GM23338 (cell line): ENCODE measurements around the gene RAB40C. TPM values are rescaled to one million over a fixed set of nuclear protein-coding genes. Genes with fewer than 3 reads are reported as not detected.

Experiments
- ATAC-seq: fragments of 200-7000 bp; cut with Tn5 transposase; 3 replicates; pipeline ENCODE4 v1.9.1; 2020
- DNase-seq: peaks from one replicate; pipeline ENCODE4 v3.0.0-alpha.2; 2015; ENCODE audit warnings: low spot score
- H2AFZ ChIP-seq: fragments of 200-600 bp; sonication (generic); 2 replicates; pipeline ENCODE4 v1.8.0; 2016; ENCODE audit warnings: antibody characterized with exemption, mild to moderate bottlenecking, moderate library complexity
- H3F3A ChIP-seq: fragments of 200-600 bp; sonication (generic); replicated peaks from 2 replicates; pipeline ENCODE4 v1.8.0; 2017; ENCODE audit warnings: antibody characterized with exemption, mixed run types, low read depth
- H3K27ac ChIP-seq: fragments of 200-600 bp; sonication (generic); 2 replicates; pipeline ENCODE4 v1.6.1; 2016; ENCODE audit warnings: low read depth
- H3K27me3 ChIP-seq: fragments of 200-600 bp; sonication (generic); 2 replicates; pipeline ENCODE4 v1.8.0; 2016; ENCODE audit warnings: mild to moderate bottlenecking, mixed run types, moderate library complexity; ENCODE audit not compliant: insufficient read depth
- H3K36me3 ChIP-seq: fragments of 200-600 bp; sonication (generic); 2 replicates; pipeline ENCODE4 v1.8.0; 2016; ENCODE audit warnings: mild to moderate bottlenecking; ENCODE audit not compliant: insufficient read depth
- H3K4me1 ChIP-seq: fragments of 200-600 bp; sonication (generic); 2 replicates; pipeline ENCODE4 v1.8.0; 2016; ENCODE audit warnings: mild to moderate bottlenecking, moderate library complexity; ENCODE audit not compliant: insufficient read depth
- H3K4me2 ChIP-seq: fragments of 200-600 bp; sonication (generic); 2 replicates; pipeline ENCODE4 v1.7.1; 2017; ENCODE audit warnings: mixed run types
- H3K4me3 ChIP-seq: fragments of 200-600 bp; sonication (generic); 2 replicates; pipeline ENCODE4 v1.6.1; 2016; ENCODE audit warnings: mixed run types
- H3K79me2 ChIP-seq: fragments of 200-600 bp; sonication (generic); replicated peaks from 2 replicates; pipeline ENCODE4 v1.8.0; 2017; ENCODE audit warnings: mild to moderate bottlenecking; ENCODE audit not compliant: insufficient read depth
- H3K9me2 ChIP-seq: fragments of 200-600 bp; sonication (generic); 2 replicates; pipeline ENCODE4 v1.8.0; 2017; ENCODE audit not compliant: insufficient read depth
- H4K20me1 ChIP-seq: fragments of 200-600 bp; sonication (generic); replicated peaks from 2 replicates; pipeline ENCODE4 v1.8.0; 2017; ENCODE audit warnings: mild to moderate bottlenecking; ENCODE audit not compliant: insufficient read depth
- H3K27ac Mint-ChIP-seq: 2 replicates; pipeline ENCODE4 v1.8.0; 2020; ENCODE audit warnings: inconsistent platforms, mild to moderate bottlenecking, moderate library complexity, mixed read lengths
- H3K27me3 Mint-ChIP-seq: 3 replicates; pipeline ENCODE4 v1.8.0; 2022; ENCODE audit warnings: low read depth, mild to moderate bottlenecking, moderate library complexity, mixed read lengths, inconsistent platforms; ENCODE audit not compliant: insufficient read depth, poor library complexity
- H3K36me3 Mint-ChIP-seq: 3 replicates; pipeline ENCODE4 v1.8.0; 2021; ENCODE audit warnings: low read depth, mild to moderate bottlenecking, inconsistent platforms, moderate library complexity, mixed read lengths
- H3K4me1 Mint-ChIP-seq: 3 replicates; pipeline ENCODE4 v1.8.0; 2020; ENCODE audit warnings: mild to moderate bottlenecking, inconsistent platforms, mixed read lengths
- H3K4me3 Mint-ChIP-seq: 3 replicates; pipeline ENCODE4 v1.8.0; 2021; ENCODE audit warnings: moderate library complexity, mild to moderate bottlenecking, inconsistent platforms, mixed read lengths
- H3K9me3 Mint-ChIP-seq: 3 replicates; pipeline ENCODE4 v1.8.0; 2020; ENCODE audit warnings: moderate library complexity, mild to moderate bottlenecking, inconsistent platforms, mixed read lengths
- CREB1 ChIP-seq: fragments of 250-450 bp; sonication (Bioruptor Pico); IDR thresholded peaks from 2 replicates; pipeline ENCODE4 v1.5.0; 2020; ENCODE audit warnings: low read depth, mild to moderate bottlenecking, moderate library complexity
- EZH2 ChIP-seq: fragments of 200-600 bp; sonication (generic); IDR thresholded peaks from one replicate; pipeline ENCODE4 v1.8.0; 2017; ENCODE audit warnings: antibody characterized with exemption, mild to moderate bottlenecking, low read depth; ENCODE audit not compliant: unreplicated experiment
- EZH2phosphoT487 ChIP-seq: fragments of 200-600 bp; sonication (generic); IDR thresholded peaks from one replicate; pipeline ENCODE4 v1.8.1; 2018; ENCODE audit warnings: antibody characterized with exemption; ENCODE audit not compliant: unreplicated experiment
- JUNB ChIP-seq: IDR thresholded peaks from one replicate; pipeline ENCODE4 v1.6.1; 2016; ENCODE audit warnings: antibody characterized with exemption; ENCODE audit not compliant: unreplicated experiment
- NANOG ChIP-seq: IDR thresholded peaks from 2 replicates; pipeline ENCODE4 v1.6.1; 2016; ENCODE audit warnings: antibody characterized with exemption, borderline replicate concordance
- POLR2AphosphoS5 ChIP-seq: IDR thresholded peaks from 2 replicates; pipeline ENCODE4 v1.6.1; 2016; ENCODE audit warnings: antibody characterized with exemption, low read depth
- ZNF114 ChIP-seq: fragments of 250-450 bp; sonication (Bioruptor Pico); IDR thresholded peaks from 2 replicates; pipeline ENCODE4 v1.5.0; 2020; ENCODE audit warnings: mild to moderate bottlenecking, moderate library complexity
- ZNF331 ChIP-seq: fragments of 250-450 bp; sonication (Bioruptor Pico); IDR thresholded peaks from 2 replicates; pipeline ENCODE4 v1.5.0; 2020; ENCODE audit warnings: low read depth, mild to moderate bottlenecking, moderate library complexity
- polyA plus RNA-seq: library from polyadenylated mRNA; unstranded; fragments of >200 nt; fragmentation: Nextera tagmentation; extraction: Ambion mirVana; gene quantifications from 2 replicates; pipeline ENCODE4 v1.2.1, GENCODE V29; 2016
- total RNA-seq: library from RNA; depleted of rRNA; stranded (reverse); fragments of >200 nt; shearing (Covaris generic); gene quantifications from 2 replicates; pipeline ENCODE4 v1.2.3, GENCODE V29; 2014
- TF ChIP-seq, protein P1 (sequence below): IDR thresholded peaks from 2 replicates; pipeline ENCODE4 v1.6.1; 2016; ENCODE audit warnings: antibody characterized with exemption
- TF ChIP-seq, protein P2 (sequence below): IDR thresholded peaks from one replicate; pipeline ENCODE4 v1.6.1; 2018; ENCODE audit warnings: antibody characterized with exemption; ENCODE audit not compliant: unreplicated experiment
- TF ChIP-seq, protein P3 (sequence below): fragments of 250-450 bp; sonication (Bioruptor Pico); IDR thresholded peaks from 2 replicates; pipeline ENCODE4 v1.5.0; 2020; ENCODE audit warnings: mild to moderate bottlenecking, moderate library complexity

The RAB40C gene
- total and polyA plus RNA-seq, 2 experiments from 2014 or later = 11.2 to 24.6 TPM

DNA sequence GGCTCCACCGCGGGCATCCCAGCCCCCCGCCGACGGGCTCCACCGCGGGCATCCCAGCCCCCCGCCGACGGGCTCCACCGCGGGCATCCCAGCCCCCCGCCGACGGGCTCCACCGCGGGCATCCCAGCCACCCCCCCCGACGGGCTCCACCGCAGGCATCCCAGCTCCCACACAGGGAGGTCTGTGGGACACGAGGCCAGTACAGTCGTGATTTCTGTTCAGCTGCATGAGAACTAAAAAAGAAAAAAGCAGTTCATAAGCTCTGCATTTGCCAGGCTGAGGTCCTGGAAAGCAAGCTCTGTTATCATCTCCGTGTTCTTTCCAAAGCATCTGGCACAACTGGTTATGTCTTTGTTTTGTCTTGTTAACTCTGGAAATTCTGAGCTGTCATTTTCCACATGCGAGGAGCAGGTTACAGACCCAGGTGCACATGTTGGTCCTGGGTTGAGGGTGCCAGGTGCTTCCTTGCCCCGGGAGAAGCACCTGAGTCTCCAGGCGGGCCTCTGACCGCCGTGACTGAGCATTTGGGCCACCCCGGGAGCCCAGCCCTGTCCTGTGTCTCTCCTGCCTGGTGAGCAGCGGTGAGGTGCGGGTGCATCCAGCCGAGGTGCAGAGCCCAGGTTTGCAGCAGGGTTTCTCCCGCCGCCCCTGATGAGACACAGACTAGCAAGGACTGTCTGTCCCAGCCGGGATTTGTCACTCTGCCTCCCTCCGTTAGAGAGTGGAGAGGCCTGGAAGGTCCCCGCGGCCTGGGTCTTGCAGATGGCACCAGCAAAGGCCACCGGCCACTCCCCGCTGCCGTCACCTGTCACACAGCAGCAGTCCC lies 31.0 kb downstream of the RAB40C start:
- Histone ChIP-seq H2AFZ (no peak overlapping the region), H3K79me2 (no peaks in the 10 kb centered on the region; the same call in 1 of the 2 replicates), H3K27me3 (no peaks in the 10 kb centered on the region), H4K20me1 (peaks cover 10% of the 10 kb centered on the region; the same call in 1 of the 2 replicates), H3K4me3 (no peak overlapping the region), H3K4me2 (no peak overlapping the region), H3K9me2 (no peaks in the 10 kb centered on the region), H3K36me3 (no peaks in the 10 kb centered on the region), H3K4me1 (peaks cover 12% of the 10 kb centered on the region; the same call in 1 of the 2 replicates), H3K27ac (no peak overlapping the region; the same call in 1 of the 2 replicates), H3F3A (peaks cover 21% of the 10 kb centered on the region)
- no peak for DNase-seq
- no peaks in the 10 kb centered on the region for H3K36me3 Mint-ChIP-seq
- peaks cover 28% of the 10 kb centered on the region for H3K4me1 Mint-ChIP-seq
- H3K27me3 Mint-ChIP-seq = peaks cover 7% of the 10 kb centered on the region
- no peak overlapping the region for H3K4me3 Mint-ChIP-seq
- TF ChIP-seq, protein P1, sequence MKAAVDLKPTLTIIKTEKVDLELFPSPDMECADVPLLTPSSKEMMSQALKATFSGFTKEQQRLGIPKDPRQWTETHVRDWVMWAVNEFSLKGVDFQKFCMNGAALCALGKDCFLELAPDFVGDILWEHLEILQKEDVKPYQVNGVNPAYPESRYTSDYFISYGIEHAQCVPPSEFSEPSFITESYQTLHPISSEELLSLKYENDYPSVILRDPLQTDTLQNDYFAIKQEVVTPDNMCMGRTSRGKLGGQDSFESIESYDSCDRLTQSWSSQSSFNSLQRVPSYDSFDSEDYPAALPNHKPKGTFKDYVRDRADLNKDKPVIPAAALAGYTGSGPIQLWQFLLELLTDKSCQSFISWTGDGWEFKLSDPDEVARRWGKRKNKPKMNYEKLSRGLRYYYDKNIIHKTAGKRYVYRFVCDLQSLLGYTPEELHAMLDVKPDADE = no peak
- TF ChIP-seq CREB1 (CRISPR knock-in tag) (no peak), JUNB (no peak), NANOG (no peak), EZH2 (no peak), POLR2AphosphoS5 (no peak), ZNF114 (CRISPR knock-in tag) (no peak), ZNF331 (CRISPR knock-in tag) (no peak), EZH2phosphoT487 (no peak)
- TF ChIP-seq, protein P2, sequence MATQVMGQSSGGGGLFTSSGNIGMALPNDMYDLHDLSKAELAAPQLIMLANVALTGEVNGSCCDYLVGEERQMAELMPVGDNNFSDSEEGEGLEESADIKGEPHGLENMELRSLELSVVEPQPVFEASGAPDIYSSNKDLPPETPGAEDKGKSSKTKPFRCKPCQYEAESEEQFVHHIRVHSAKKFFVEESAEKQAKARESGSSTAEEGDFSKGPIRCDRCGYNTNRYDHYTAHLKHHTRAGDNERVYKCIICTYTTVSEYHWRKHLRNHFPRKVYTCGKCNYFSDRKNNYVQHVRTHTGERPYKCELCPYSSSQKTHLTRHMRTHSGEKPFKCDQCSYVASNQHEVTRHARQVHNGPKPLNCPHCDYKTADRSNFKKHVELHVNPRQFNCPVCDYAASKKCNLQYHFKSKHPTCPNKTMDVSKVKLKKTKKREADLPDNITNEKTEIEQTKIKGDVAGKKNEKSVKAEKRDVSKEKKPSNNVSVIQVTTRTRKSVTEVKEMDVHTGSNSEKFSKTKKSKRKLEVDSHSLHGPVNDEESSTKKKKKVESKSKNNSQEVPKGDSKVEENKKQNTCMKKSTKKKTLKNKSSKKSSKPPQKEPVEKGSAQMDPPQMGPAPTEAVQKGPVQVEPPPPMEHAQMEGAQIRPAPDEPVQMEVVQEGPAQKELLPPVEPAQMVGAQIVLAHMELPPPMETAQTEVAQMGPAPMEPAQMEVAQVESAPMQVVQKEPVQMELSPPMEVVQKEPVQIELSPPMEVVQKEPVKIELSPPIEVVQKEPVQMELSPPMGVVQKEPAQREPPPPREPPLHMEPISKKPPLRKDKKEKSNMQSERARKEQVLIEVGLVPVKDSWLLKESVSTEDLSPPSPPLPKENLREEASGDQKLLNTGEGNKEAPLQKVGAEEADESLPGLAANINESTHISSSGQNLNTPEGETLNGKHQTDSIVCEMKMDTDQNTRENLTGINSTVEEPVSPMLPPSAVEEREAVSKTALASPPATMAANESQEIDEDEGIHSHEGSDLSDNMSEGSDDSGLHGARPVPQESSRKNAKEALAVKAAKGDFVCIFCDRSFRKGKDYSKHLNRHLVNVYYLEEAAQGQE = no peak
- TF ChIP-seq, protein P3, sequence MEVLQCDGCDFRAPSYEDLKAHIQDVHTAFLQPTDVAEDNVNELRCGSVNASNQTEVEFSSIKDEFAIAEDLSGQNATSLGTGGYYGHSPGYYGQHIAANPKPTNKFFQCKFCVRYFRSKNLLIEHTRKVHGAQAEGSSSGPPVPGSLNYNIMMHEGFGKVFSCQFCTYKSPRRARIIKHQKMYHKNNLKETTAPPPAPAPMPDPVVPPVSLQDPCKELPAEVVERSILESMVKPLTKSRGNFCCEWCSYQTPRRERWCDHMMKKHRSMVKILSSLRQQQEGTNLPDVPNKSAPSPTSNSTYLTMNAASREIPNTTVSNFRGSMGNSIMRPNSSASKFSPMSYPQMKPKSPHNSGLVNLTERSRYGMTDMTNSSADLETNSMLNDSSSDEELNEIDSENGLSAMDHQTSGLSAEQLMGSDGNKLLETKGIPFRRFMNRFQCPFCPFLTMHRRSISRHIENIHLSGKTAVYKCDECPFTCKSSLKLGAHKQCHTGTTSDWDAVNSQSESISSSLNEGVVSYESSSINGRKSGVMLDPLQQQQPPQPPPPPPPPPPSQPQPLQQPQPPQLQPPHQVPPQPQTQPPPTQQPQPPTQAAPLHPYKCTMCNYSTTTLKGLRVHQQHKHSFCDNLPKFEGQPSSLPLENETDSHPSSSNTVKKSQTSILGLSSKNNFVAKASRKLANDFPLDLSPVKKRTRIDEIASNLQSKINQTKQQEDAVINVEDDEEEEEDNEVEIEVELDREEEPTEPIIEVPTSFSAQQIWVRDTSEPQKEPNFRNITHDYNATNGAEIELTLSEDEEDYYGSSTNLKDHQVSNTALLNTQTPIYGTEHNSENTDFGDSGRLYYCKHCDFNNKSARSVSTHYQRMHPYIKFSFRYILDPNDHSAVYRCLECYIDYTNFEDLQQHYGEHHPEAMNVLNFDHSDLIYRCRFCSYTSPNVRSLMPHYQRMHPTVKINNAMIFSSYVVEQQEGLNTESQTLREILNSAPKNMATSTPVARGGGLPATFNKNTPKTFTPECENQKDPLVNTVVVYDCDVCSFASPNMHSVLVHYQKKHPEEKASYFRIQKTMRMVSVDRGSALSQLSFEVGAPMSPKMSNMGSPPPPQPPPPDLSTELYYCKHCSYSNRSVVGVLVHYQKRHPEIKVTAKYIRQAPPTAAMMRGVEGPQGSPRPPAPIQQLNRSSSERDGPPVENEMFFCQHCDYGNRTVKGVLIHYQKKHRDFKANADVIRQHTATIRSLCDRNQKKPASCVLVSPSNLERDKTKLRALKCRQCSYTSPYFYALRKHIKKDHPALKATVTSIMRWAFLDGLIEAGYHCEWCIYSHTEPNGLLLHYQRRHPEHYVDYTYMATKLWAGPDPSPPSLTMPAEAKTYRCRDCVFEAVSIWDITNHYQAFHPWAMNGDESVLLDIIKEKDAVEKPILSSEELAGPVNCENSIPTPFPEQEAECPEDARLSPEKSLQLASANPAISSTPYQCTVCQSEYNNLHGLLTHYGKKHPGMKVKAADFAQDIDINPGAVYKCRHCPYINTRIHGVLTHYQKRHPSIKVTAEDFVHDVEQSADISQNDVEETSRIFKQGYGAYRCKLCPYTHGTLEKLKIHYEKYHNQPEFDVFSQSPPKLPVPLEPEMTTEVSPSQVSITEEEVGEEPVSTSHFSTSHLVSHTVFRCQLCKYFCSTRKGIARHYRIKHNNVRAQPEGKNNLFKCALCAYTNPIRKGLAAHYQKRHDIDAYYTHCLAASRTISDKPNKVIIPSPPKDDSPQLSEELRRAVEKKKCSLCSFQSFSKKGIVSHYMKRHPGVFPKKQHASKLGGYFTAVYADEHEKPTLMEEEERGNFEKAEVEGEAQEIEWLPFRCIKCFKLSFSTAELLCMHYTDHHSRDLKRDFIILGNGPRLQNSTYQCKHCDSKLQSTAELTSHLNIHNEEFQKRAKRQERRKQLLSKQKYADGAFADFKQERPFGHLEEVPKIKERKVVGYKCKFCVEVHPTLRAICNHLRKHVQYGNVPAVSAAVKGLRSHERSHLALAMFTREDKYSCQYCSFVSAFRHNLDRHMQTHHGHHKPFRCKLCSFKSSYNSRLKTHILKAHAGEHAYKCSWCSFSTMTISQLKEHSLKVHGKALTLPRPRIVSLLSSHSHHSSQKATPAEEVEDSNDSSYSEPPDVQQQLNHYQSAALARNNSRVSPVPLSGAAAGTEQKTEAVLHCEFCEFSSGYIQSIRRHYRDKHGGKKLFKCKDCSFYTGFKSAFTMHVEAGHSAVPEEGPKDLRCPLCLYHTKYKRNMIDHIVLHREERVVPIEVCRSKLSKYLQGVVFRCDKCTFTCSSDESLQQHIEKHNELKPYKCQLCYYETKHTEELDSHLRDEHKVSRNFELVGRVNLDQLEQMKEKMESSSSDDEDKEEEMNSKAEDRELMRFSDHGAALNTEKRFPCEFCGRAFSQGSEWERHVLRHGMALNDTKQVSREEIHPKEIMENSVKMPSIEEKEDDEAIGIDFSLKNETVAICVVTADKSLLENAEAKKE (CRISPR knock-in tag) = no peak
- H3K27ac Mint-ChIP-seq = no peak overlapping the region
- ATAC-seq = no peak
- no peaks in the 10 kb centered on the region; the same call in 2 of the 3 replicates for H3K9me3 Mint-ChIP-seq
